HepG2 (cell line): Measurements from ENCODE around the gene NEURL4. TPM values are rescaled to one million over a fixed set of nuclear protein-coding genes. Genes with fewer than 3 reads are reported as not detected.

Experiments used
- ETV5 ChIP-seq: IDR thresholded peaks from 2 replicates; pipeline ENCODE4 v1.6.1; 2018; ENCODE audit warnings: missing biosample characterization, missing genetic modification reagents, inconsistent platforms, borderline replicate concordance
- FOXO1 ChIP-seq: sonication (generic); formaldehyde crosslinking; IDR thresholded peaks from 2 replicates; pipeline ENCODE4 v1.4.0; 2020; ENCODE audit warnings: missing genetic modification reagents
- GABPA ChIP-seq, 2 experiments: IDR thresholded peaks; 2 replicates each; pipeline ENCODE4 v1.6.1; 2011 to 2016; ENCODE audit warnings: low read depth in 2 of 2, low read length in 1 of 2, missing biosample characterization in 1 of 2, missing genetic modification characterization in 1 of 2
- HOXA3 ChIP-seq: sonication (generic); formaldehyde crosslinking; IDR thresholded peaks from 2 replicates; pipeline ENCODE4 v1.5.0; 2020; ENCODE audit warnings: missing genetic modification reagents
- KAT7 ChIP-seq: IDR thresholded peaks from 2 replicates; pipeline ENCODE4 v1.6.1; 2018; ENCODE audit warnings: borderline replicate concordance, missing compliant biosample characterization
- KDM2A ChIP-seq: sonication (generic); formaldehyde crosslinking; IDR thresholded peaks from 2 replicates; pipeline ENCODE4 v1.4.0; 2020; ENCODE audit warnings: low read depth, missing genetic modification reagents, borderline replicate concordance
- NCOA2 ChIP-seq: sonication (generic); formaldehyde crosslinking; IDR thresholded peaks from 2 replicates; pipeline ENCODE4 v1.8.0; 2022; ENCODE audit warnings: inconsistent platforms
- NFIC ChIP-seq: IDR thresholded peaks from 2 replicates; pipeline ENCODE4 v1.6.1; 2012; ENCODE audit warnings: mild to moderate bottlenecking, low read length, inconsistent platforms
- PCBP2 ChIP-seq: fragments of 200-400 bp; formaldehyde crosslinking; optimal IDR thresholded peaks from 2 replicates; pipeline ENCODE3; 2018; ENCODE audit warnings: low read length, low read depth; ENCODE audit not compliant: poor library complexity, severe bottlenecking
- STAG1 ChIP-seq: sonication (generic); formaldehyde crosslinking; IDR thresholded peaks from 2 replicates; pipeline ENCODE4 v1.4.0; 2020; ENCODE audit warnings: missing genetic modification reagents
- TOPORS ChIP-seq: sonication (generic); formaldehyde crosslinking; IDR thresholded peaks from 2 replicates; pipeline ENCODE4 v1.8.0; 2023; ENCODE audit warnings: mild to moderate bottlenecking, missing genetic modification reagents
- ZFP37 ChIP-seq: sonication (generic); formaldehyde crosslinking; IDR thresholded peaks from 2 replicates; pipeline ENCODE4 v1.4.0; 2020; ENCODE audit warnings: missing genetic modification reagents, borderline replicate concordance
- ZNF335 ChIP-seq: sonication (generic); formaldehyde crosslinking; IDR thresholded peaks from 2 replicates; pipeline ENCODE4 v1.4.0; 2020; ENCODE audit warnings: missing genetic modification reagents
- ZNF567 ChIP-seq: sonication (generic); formaldehyde crosslinking; IDR thresholded peaks from 2 replicates; pipeline ENCODE4 v1.8.1; 2023; ENCODE audit warnings: mild to moderate bottlenecking, missing genetic modification reagents, borderline replicate concordance
- ZNF598 ChIP-seq: sonication (generic); formaldehyde crosslinking; IDR thresholded peaks from 2 replicates; pipeline ENCODE4 v1.5.1; 2020; ENCODE audit warnings: mild to moderate bottlenecking, missing genetic modification reagents, borderline replicate concordance
- ZNF713 ChIP-seq: sonication (generic); formaldehyde crosslinking; IDR thresholded peaks from 2 replicates; pipeline ENCODE4 v1.4.0; 2020; ENCODE audit warnings: mild to moderate bottlenecking, missing genetic modification reagents
- ZSCAN21 ChIP-seq: sonication (generic); formaldehyde crosslinking; IDR thresholded peaks from 2 replicates; pipeline ENCODE4 v1.8.0; 2022; ENCODE audit warnings: mild to moderate bottlenecking, missing genetic modification reagents, moderate library complexity, borderline replicate concordance
- polyA plus RNA-seq, 8 experiments: library from polyadenylated mRNA; depleted of rRNA in 3 of 8; stranded (reverse) in 7 of 8; unstranded in 1 of 8; fragments of >200 nt; fragmentation: Illumina TruSeq in 4 of 8; extraction: Trizol in 4 of 8; gene quantifications; 2 replicates each; pipeline versions ENCODE4 v1.2.1 to v1.2.3, GENCODE V29; 2011 to 2016; ENCODE audit warnings: low read depth in 4 of 8, missing spikeins in 1 of 8, mixed read lengths in 1 of 8; ENCODE audit not compliant: insufficient read depth in 1 of 8
- total RNA-seq, 5 experiments: library from RNA; depleted of rRNA; stranded (reverse); fragments of >200 nt; fragmentation: Illumina TruSeq; extraction: Trizol; gene quantifications; 2 replicates each; pipeline ENCODE4 v1.2.3, GENCODE V29; 2016; ENCODE audit warnings: low read depth in 1 of 5
- TF ChIP-seq, protein P1 (sequence below): sonication (generic); formaldehyde crosslinking; conservative IDR thresholded peaks from 2 replicates; pipeline ENCODE4 v1.4.0; 2020; ENCODE audit warnings: missing genetic modification reagents
- TF ChIP-seq, protein P2 (sequence below): sonication (generic); formaldehyde crosslinking; IDR thresholded peaks from 2 replicates; pipeline ENCODE4 v1.8.1; 2022; ENCODE audit warnings: mild to moderate bottlenecking, missing genetic modification reagents
- TF ChIP-seq, protein P3 (sequence below): sonication (generic); formaldehyde crosslinking; IDR thresholded peaks from 2 replicates; pipeline ENCODE4 v1.4.0; 2020; ENCODE audit warnings: missing genetic modification reagents
- TF ChIP-seq, protein P4 (sequence below): sonication (generic); formaldehyde crosslinking; IDR thresholded peaks from 2 replicates; pipeline ENCODE4 v1.4.0; 2020; ENCODE audit warnings: mild to moderate bottlenecking, missing genetic modification reagents

The NEURL4 gene
- total and polyA plus RNA-seq, 2 of the 13 experiments (the other 11 are each of a cell fraction or from before 2014, with no cell fraction given): 14.8 to 15.7 TPM

DNA sequence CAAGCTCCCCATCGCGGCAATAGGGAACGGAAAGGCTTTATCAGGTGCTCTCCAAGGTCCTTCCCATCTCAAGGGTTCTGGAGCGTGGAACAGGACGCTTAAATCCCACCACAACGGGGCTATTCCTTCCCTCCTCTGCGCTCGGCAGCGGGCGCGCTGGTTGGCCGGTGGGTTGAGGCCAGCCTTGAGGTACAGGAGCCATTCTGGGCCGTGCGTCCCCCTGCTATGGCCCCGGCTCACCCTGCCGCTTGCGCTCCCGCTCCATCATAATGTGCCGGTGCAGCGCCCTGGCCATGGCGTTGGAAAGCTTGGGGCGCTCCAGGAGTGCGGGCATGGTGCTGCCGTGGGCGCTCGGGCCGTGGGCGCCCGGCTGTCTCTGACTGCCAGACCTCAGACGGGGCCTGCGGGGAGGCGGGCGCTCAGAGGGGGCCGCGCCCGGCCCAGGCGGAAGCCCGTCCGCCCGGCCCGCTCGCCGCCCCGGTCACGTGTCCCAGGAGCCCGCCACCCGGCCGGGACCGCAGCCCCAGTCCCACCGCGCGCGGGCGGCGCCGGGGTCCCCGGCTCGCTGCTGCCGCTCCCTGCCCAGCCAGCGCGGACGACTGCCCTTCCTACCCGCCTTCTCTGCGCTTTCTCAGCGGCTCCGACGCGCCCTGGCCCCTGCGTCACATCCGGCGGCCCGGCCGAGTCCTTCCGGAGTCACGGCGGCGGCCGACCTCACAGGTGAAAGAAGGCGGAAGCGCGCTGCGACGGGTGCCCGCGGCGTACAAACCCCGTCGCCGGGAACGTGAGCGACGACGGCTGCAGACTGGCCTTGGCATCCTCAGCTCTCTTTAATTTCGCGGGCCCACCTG, 14.2 kb downstream of the NEURL4 start, which contains the start of gene GPS2 (continued):
- TF ChIP-seq, protein P1, sequence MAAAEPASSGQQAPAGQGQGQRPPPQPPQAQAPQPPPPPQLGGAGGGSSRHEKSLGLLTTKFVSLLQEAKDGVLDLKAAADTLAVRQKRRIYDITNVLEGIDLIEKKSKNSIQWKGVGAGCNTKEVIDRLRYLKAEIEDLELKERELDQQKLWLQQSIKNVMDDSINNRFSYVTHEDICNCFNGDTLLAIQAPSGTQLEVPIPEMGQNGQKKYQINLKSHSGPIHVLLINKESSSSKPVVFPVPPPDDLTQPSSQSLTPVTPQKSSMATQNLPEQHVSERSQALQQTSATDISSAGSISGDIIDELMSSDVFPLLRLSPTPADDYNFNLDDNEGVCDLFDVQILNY (CRISPR knock-in tag): peak; percentile 69
- TF ChIP-seq, protein P2, sequence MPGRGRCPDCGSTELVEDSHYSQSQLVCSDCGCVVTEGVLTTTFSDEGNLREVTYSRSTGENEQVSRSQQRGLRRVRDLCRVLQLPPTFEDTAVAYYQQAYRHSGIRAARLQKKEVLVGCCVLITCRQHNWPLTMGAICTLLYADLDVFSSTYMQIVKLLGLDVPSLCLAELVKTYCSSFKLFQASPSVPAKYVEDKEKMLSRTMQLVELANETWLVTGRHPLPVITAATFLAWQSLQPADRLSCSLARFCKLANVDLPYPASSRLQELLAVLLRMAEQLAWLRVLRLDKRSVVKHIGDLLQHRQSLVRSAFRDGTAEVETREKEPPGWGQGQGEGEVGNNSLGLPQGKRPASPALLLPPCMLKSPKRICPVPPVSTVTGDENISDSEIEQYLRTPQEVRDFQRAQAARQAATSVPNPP: peak; percentile 79; the same call in 1 of the 2 replicates
- TF ChIP-seq, protein P3, sequence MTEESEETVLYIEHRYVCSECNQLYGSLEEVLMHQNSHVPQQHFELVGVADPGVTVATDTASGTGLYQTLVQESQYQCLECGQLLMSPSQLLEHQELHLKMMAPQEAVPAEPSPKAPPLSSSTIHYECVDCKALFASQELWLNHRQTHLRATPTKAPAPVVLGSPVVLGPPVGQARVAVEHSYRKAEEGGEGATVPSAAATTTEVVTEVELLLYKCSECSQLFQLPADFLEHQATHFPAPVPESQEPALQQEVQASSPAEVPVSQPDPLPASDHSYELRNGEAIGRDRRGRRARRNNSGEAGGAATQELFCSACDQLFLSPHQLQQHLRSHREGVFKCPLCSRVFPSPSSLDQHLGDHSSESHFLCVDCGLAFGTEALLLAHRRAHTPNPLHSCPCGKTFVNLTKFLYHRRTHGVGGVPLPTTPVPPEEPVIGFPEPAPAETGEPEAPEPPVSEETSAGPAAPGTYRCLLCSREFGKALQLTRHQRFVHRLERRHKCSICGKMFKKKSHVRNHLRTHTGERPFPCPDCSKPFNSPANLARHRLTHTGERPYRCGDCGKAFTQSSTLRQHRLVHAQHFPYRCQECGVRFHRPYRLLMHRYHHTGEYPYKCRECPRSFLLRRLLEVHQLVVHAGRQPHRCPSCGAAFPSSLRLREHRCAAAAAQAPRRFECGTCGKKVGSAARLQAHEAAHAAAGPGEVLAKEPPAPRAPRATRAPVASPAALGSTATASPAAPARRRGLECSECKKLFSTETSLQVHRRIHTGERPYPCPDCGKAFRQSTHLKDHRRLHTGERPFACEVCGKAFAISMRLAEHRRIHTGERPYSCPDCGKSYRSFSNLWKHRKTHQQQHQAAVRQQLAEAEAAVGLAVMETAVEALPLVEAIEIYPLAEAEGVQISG: peak; percentile 97
- TF ChIP-seq TOPORS (CRISPR knock-in tag) (peak; percentile 93), NCOA2 (CRISPR knock-in tag) (peak; percentile 53; the same call in 1 of the 2 replicates), NFIC (no peak), PCBP2 (no peak), ZSCAN21 (peak; percentile 82; the same call in 1 of the 2 replicates), FOXO1 (CRISPR knock-in tag) (peak; percentile 55; the same call in 1 of the 2 replicates), ZNF335 (CRISPR knock-in tag) (peak; percentile 73; the same call in 1 of the 2 replicates), ZNF598 (peak; percentile 75; the same call in 1 of the 2 replicates), ZNF713 (CRISPR knock-in tag) (peak; percentile 28; the same call in 1 of the 2 replicates), GABPA (IDR thresholded peaks at IDR 0.05; ENCODE audit: low read depth, low read length) (peak; percentile 97), GABPA (CRISPR knock-in tag; IDR thresholded peaks at IDR 0.05; ENCODE audit: low read depth) (peak; percentile 94), ETV5 (CRISPR knock-in tag) (peak; percentile 79), KDM2A (CRISPR knock-in tag) (peak; percentile 100), KAT7 (peak; percentile 95; the same call in 1 of the 2 replicates), ZFP37 (CRISPR knock-in tag) (peak; percentile 52; the same call in 1 of the 2 replicates), STAG1 (CRISPR knock-in tag) (peak; percentile 19; the same call in 1 of the 2 replicates), ZNF567 (peak; percentile 91), HOXA3 (CRISPR knock-in tag) (peak; percentile 97)
- TF ChIP-seq, protein P4, sequence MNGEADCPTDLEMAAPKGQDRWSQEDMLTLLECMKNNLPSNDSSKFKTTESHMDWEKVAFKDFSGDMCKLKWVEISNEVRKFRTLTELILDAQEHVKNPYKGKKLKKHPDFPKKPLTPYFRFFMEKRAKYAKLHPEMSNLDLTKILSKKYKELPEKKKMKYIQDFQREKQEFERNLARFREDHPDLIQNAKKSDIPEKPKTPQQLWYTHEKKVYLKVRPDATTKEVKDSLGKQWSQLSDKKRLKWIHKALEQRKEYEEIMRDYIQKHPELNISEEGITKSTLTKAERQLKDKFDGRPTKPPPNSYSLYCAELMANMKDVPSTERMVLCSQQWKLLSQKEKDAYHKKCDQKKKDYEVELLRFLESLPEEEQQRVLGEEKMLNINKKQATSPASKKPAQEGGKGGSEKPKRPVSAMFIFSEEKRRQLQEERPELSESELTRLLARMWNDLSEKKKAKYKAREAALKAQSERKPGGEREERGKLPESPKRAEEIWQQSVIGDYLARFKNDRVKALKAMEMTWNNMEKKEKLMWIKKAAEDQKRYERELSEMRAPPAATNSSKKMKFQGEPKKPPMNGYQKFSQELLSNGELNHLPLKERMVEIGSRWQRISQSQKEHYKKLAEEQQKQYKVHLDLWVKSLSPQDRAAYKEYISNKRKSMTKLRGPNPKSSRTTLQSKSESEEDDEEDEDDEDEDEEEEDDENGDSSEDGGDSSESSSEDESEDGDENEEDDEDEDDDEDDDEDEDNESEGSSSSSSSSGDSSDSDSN (CRISPR knock-in tag): peak; percentile 62
